Heart left ventricle (tissue), 13 donors: ENCODE results near the gene TSPAN13.

Source experiments
- POLR2A ChIP-seq, 2 donors: fragments of 450-650 bp; IDR thresholded peaks; one replicate each; pipeline ENCODE4 v1.6.1; 2017; ENCODE audit warnings: antibody characterized with exemption in 2 of 2, mild to moderate bottlenecking in 2 of 2, moderate library complexity in 2 of 2
- TF ChIP-seq, protein P1 (sequence below), 12 donors: fragments of 200-600 bp; sonication (generic) in 4 of 12; IDR thresholded peaks; one replicate each; pipeline versions ENCODE4 v1.5.0 to v1.8.0; 2018 to 2022; ENCODE audit warnings: antibody characterized with exemption in 12 of 12, mild to moderate bottlenecking in 5 of 12
- donor health status: ischemic (EF 13 %, LVEDD 7.1; RV severe dilation, severe dysfunction).
- donor health status: DM: no; HTN: yes; CAD: no.
- donor health status: DM: no; HTN: no; CAD: no.
- donor health status: ischemic (EF 25% LVEDD 6.9; RV normal size, moderate dysfunction).
- donor health status: ischemic (EF 25% LVEDD 5.7; RV mildly dilated, moderate dysfunction).
- donor health status: ischemic (EF 35%, LVEDD 5.7; RV mildly dilated, moderate dysfunction).
- donor health status: nonischemic (EF 11% LVEDD 7.7; RV severe dilation, severe dysfunction).
- donor health status: DM: yes; HTN: yes; CAD: no.
- donor health status: PGD.
- donor health status: ischemic (EF 29% LVEDD 5.4; RV normal size, mild dysfunction).
- donor health status: nonischemic (EF 23%, LVEDD 6.1; RV moderate dilation, normal function).

DNA sequence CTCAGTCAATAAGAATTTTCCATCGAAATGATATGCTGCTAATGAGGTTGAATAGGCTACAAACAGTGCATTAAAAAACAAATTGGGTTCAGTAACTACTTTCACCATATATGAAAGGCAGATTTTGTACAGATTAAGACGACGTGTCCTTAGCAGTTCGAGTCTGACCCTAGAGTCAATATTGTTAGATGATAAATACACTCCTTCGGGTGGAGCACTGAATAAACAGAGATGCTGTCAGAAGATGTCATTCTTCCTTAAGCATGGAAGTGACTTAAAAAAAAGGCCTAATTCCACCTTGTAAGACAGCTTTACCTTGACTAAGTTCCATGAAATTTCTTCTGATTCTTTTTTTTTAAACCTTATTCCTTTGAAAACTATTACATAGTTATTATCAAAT, 57.0 kb downstream of the TSPAN13 start:
- TF ChIP-seq, protein P1, sequence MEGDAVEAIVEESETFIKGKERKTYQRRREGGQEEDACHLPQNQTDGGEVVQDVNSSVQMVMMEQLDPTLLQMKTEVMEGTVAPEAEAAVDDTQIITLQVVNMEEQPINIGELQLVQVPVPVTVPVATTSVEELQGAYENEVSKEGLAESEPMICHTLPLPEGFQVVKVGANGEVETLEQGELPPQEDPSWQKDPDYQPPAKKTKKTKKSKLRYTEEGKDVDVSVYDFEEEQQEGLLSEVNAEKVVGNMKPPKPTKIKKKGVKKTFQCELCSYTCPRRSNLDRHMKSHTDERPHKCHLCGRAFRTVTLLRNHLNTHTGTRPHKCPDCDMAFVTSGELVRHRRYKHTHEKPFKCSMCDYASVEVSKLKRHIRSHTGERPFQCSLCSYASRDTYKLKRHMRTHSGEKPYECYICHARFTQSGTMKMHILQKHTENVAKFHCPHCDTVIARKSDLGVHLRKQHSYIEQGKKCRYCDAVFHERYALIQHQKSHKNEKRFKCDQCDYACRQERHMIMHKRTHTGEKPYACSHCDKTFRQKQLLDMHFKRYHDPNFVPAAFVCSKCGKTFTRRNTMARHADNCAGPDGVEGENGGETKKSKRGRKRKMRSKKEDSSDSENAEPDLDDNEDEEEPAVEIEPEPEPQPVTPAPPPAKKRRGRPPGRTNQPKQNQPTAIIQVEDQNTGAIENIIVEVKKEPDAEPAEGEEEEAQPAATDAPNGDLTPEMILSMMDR (IDR thresholded peaks at IDR 0.05): no peak
- TF ChIP-seq POLR2A (IDR thresholded peaks at IDR 0.05): no peak
